Liver (tissue), 9 donors: ENCODE results near the gene FLAD1. TPM values are rescaled to one million over a fixed set of nuclear protein-coding genes. Genes with fewer than 3 reads are reported as not detected.

Experiments
- DNase-seq: peaks from one replicate; pipeline ENCODE4 v3.0.0-alpha.2; 2017; ENCODE audit warnings: low spot score
- H3K27ac ChIP-seq, 2 donors: one replicate each; pipeline ENCODE4 v1.7.0; 2013; ENCODE audit warnings: inconsistent platforms in 2 of 2, low read length in 2 of 2, control low read depth in 1 of 2, low read depth in 1 of 2, mild to moderate bottlenecking in 1 of 2
- H3K27me3 ChIP-seq, 4 donors: one replicate each; pipeline versions ENCODE4 v1.6.1 to v1.7.0; 2013; ENCODE audit warnings: low read length in 3 of 4, inconsistent platforms in 1 of 4, mild to moderate bottlenecking in 1 of 4, moderate library complexity in 1 of 4; ENCODE audit not compliant: control insufficient read depth in 4 of 4, insufficient read depth in 4 of 4
- H3K36me3 ChIP-seq, 4 donors: one replicate each; pipeline versions ENCODE4 v1.6.1 to v1.7.0; 2013; ENCODE audit warnings: low read length in 3 of 4, mild to moderate bottlenecking in 3 of 4, low read depth in 1 of 4, moderate library complexity in 1 of 4; ENCODE audit not compliant: control insufficient read depth in 4 of 4, insufficient read depth in 3 of 4
- H3K4me1 ChIP-seq, 4 donors: one replicate each; pipeline versions ENCODE4 v1.6.1 to v1.7.0; 2013; ENCODE audit warnings: low read length in 3 of 4, mild to moderate bottlenecking in 3 of 4, moderate library complexity in 1 of 4; ENCODE audit not compliant: control insufficient read depth in 4 of 4, insufficient read depth in 4 of 4
- H3K4me3 ChIP-seq, 3 donors: one replicate each; pipeline versions ENCODE4 v1.6.1 to v1.7.0; 2013; ENCODE audit warnings: low read length in 3 of 3, control low read depth in 1 of 3, low read depth in 1 of 3, mild to moderate bottlenecking in 1 of 3
- H3K9ac ChIP-seq, 2 donors: one replicate each; pipeline ENCODE4 v1.7.0; 2013; ENCODE audit warnings: low read length in 2 of 2, mild to moderate bottlenecking in 2 of 2, moderate library complexity in 2 of 2, control low read depth in 1 of 2, low read depth in 1 of 2
- H3K9me3 ChIP-seq, 4 donors: one replicate each; pipeline versions ENCODE4 v1.6.1 to v1.7.0; 2013; ENCODE audit warnings: low read length in 3 of 4; ENCODE audit not compliant: control insufficient read depth in 4 of 4
- FOXA1 ChIP-seq: IDR thresholded peaks from 2 replicates; pipeline ENCODE4 v1.6.1; 2016; ENCODE audit warnings: antibody characterized with exemption
- HNF4A ChIP-seq, 2 donors: conservative IDR thresholded peaks; 2 replicates each; pipeline ENCODE4 v1.6.1; 2016; ENCODE audit warnings: antibody characterized with exemption in 2 of 2, mild to moderate bottlenecking in 2 of 2
- JUND ChIP-seq, 2 donors: IDR thresholded peaks; 2 replicates each; pipeline ENCODE4 v1.6.1; 2016; ENCODE audit warnings: antibody characterized with exemption in 2 of 2
- NR2F2 ChIP-seq: IDR thresholded peaks from 2 replicates; pipeline ENCODE4 v1.6.1; 2016; ENCODE audit warnings: antibody characterized with exemption
- RXRA ChIP-seq, 2 donors: IDR thresholded peaks; 2 replicates each; pipeline ENCODE4 v1.6.1; 2017 to 2018; ENCODE audit warnings: antibody characterized with exemption in 2 of 2, mild to moderate bottlenecking in 1 of 2
- YY1 ChIP-seq: IDR thresholded peaks from 2 replicates; pipeline ENCODE4 v1.6.1; 2016; ENCODE audit warnings: antibody characterized with exemption, mild to moderate bottlenecking
- WGBS: extraction: QIAGEN DNeasy Blood & Tissue Kit; methylation state at CpG from one replicate; pipeline ENCODE4 v1.1.7; 2013; 5-methylcytosine and 5-hydroxymethylcytosine counted together
- polyA plus RNA-seq, 2 donors: library from polyadenylated mRNA; stranded (reverse) in 1 of 2; unstranded in 1 of 2; fragments of 200-250 nt in 1 of 2; fragments of >200 nt in 1 of 2; fragmentation: Nextera tagmentation in 1 of 2; extraction: Ambion mirVana in 1 of 2; gene quantifications; one replicate each; pipeline versions ENCODE4 v1.2.1 to v1.2.3, GENCODE V29; 2013 to 2015
- total RNA-seq, 2 donors: library from RNA; depleted of rRNA; stranded (reverse); fragments of >200 nt; gene quantifications; one replicate each; pipeline ENCODE4 v1.2.3, GENCODE V29; 2014
- TF ChIP-seq, protein P1 (sequence below): IDR thresholded peaks from 2 replicates; pipeline ENCODE4 v1.6.1; 2016; ENCODE audit warnings: antibody characterized with exemption
- TF ChIP-seq, protein P2 (sequence below): IDR thresholded peaks from 2 replicates; pipeline ENCODE4 v1.6.1; 2016; ENCODE audit warnings: antibody characterized with exemption, mild to moderate bottlenecking
- TF ChIP-seq, protein P3 (sequence below): fragments of 150-350 bp; IDR thresholded peaks from 2 replicates; pipeline ENCODE4 v1.5.1; 2017; ENCODE audit warnings: improper control_type of control experiment, low read depth, low read length; ENCODE audit not compliant: missing input control
- TF ChIP-seq, protein P4 (sequence below): IDR thresholded peaks from 2 replicates; pipeline ENCODE4 v1.6.1; 2016; ENCODE audit warnings: antibody characterized with exemption
- donor health status: healthy.
- donor health status: healthy.
- donor health status: healthy.
- donor health status: healthy.
- donor health status: healthy.

The FLAD1 gene
- total and polyA plus RNA-seq, 4 donors = 10.4 to 31.6 (median 22.5) TPM

DNA sequence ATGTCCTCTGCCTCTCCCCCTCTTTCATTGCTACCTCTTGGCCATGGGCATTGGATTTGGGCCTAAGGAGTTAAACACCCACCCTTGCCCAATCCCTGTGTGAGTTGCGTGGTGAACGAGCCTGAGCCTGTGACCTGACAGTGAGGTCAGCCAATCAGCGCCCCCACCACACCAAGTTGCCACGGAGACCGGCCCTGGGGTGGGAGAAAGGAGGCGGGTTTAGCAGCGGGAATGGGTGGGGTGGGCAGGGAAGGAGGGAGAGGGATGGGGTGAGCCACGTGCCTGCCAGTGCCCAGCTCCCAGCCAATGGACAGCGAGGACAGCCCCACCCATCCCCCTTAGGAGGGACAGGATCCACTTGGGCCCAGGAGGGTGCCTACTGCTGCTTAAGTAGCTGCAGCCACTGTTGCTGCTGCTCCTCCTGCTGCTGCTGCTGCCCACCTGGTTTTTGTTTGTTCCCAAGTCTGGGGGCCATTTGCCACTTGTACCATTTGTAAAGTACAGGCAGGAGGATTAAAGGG, 28.9 kb downstream of the FLAD1 start:
- Histone ChIP-seq H3K9ac (no peak overlapping the region), H3K27ac (peak overlapping the region in 1 of 2 donors; percentile 29), H3K4me1 (peaks cover 49 to 90% (median 67%) of the 10 kb centered on the region in 4 donors), H3K4me3 (no peak overlapping the region), H3K36me3 (peaks cover 3 to 19% (median 9%) of the 10 kb centered on the region in 4 donors), H3K9me3 (no peaks in the 10 kb centered on the region), H3K27me3 (no peaks in the 10 kb centered on the region)
- TF ChIP-seq, protein P1, sequence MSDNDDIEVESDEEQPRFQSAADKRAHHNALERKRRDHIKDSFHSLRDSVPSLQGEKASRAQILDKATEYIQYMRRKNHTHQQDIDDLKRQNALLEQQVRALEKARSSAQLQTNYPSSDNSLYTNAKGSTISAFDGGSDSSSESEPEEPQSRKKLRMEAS = no peak
- peak; percentile 29 to 42 for TF ChIP-seq RXRA (IDR thresholded peaks at IDR 0.05)
- peak; percentile 76 for DNase-seq
- WGBS = 15% methylated on average over 9 of the region's 9 CpGs

DNA sequence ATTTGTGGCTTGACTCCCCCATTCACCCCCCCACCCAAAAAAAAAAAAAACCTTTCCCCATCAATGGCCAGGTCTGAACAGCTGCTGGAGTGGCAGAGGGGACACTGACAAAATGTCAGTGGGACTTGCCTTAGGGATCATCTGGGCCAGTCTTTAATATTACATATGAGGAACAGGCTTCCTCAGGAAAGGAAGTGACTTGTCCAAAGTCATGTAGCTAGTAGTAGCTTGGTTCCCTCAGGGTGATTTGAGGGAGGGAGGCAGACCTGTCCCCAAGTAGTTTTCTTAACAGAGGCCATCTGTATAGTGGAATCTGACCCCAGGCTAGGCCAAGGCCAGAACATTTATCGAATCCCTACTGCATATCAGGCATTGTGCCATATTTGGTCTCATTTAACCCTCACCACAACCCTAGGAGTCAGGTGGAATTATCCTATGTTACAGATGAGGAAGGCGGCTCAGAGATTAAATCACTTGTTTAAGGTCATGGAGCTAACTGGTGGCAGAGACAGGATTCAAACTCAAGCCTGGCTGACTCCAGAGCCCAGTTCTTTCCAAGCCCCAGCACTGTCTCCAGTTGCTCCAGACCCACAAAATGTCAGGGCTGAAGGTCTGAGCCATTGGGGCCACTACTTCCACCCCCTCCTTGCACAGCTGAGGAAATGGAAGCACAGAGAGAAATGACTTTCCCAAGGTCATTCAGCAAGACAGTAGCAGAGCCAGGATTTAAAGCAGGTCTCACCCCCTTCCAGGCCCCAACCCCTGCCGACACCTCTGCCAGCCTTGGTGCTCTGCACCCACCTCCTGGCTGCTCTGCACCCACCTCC, 29.8 kb downstream of the FLAD1 start:
- Histone ChIP-seq H3K4me3 (no peak overlapping the region), H3K27ac (no peak overlapping the region)

More for the DNA sequence above, 29.8 kb downstream of the FLAD1 start:
- Histone ChIP-seq H3K27me3 (no peaks in the 10 kb centered on the region), H3K4me1 (peaks cover 42 to 90% (median 64%) of the 10 kb centered on the region in 4 donors), H3K36me3 (peaks cover 3 to 19% (median 9%) of the 10 kb centered on the region in 4 donors), H3K9me3 (no peaks in the 10 kb centered on the region), H3K9ac (no peak overlapping the region)
- WGBS = 63% methylated on average over 3 of the region's 3 CpGs
- no peak for TF ChIP-seq FOXA1
- no peak for TF ChIP-seq JUND (IDR thresholded peaks at IDR 0.05)
- no peak for TF ChIP-seq YY1
- TF ChIP-seq NR2F2 = no peak
- peak in 1 of 2 donors; percentile 16 for TF ChIP-seq RXRA (IDR thresholded peaks at IDR 0.05)
- TF ChIP-seq, protein P2, sequence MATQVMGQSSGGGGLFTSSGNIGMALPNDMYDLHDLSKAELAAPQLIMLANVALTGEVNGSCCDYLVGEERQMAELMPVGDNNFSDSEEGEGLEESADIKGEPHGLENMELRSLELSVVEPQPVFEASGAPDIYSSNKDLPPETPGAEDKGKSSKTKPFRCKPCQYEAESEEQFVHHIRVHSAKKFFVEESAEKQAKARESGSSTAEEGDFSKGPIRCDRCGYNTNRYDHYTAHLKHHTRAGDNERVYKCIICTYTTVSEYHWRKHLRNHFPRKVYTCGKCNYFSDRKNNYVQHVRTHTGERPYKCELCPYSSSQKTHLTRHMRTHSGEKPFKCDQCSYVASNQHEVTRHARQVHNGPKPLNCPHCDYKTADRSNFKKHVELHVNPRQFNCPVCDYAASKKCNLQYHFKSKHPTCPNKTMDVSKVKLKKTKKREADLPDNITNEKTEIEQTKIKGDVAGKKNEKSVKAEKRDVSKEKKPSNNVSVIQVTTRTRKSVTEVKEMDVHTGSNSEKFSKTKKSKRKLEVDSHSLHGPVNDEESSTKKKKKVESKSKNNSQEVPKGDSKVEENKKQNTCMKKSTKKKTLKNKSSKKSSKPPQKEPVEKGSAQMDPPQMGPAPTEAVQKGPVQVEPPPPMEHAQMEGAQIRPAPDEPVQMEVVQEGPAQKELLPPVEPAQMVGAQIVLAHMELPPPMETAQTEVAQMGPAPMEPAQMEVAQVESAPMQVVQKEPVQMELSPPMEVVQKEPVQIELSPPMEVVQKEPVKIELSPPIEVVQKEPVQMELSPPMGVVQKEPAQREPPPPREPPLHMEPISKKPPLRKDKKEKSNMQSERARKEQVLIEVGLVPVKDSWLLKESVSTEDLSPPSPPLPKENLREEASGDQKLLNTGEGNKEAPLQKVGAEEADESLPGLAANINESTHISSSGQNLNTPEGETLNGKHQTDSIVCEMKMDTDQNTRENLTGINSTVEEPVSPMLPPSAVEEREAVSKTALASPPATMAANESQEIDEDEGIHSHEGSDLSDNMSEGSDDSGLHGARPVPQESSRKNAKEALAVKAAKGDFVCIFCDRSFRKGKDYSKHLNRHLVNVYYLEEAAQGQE = no peak
- TF ChIP-seq, protein P3, sequence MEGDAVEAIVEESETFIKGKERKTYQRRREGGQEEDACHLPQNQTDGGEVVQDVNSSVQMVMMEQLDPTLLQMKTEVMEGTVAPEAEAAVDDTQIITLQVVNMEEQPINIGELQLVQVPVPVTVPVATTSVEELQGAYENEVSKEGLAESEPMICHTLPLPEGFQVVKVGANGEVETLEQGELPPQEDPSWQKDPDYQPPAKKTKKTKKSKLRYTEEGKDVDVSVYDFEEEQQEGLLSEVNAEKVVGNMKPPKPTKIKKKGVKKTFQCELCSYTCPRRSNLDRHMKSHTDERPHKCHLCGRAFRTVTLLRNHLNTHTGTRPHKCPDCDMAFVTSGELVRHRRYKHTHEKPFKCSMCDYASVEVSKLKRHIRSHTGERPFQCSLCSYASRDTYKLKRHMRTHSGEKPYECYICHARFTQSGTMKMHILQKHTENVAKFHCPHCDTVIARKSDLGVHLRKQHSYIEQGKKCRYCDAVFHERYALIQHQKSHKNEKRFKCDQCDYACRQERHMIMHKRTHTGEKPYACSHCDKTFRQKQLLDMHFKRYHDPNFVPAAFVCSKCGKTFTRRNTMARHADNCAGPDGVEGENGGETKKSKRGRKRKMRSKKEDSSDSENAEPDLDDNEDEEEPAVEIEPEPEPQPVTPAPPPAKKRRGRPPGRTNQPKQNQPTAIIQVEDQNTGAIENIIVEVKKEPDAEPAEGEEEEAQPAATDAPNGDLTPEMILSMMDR = no peak
- TF ChIP-seq, protein P4, sequence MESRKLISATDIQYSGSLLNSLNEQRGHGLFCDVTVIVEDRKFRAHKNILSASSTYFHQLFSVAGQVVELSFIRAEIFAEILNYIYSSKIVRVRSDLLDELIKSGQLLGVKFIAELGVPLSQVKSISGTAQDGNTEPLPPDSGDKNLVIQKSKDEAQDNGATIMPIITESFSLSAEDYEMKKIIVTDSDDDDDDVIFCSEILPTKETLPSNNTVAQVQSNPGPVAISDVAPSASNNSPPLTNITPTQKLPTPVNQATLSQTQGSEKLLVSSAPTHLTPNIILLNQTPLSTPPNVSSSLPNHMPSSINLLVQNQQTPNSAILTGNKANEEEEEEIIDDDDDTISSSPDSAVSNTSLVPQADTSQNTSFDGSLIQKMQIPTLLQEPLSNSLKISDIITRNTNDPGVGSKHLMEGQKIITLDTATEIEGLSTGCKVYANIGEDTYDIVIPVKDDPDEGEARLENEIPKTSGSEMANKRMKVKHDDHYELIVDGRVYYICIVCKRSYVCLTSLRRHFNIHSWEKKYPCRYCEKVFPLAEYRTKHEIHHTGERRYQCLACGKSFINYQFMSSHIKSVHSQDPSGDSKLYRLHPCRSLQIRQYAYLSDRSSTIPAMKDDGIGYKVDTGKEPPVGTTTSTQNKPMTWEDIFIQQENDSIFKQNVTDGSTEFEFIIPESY = no peak
- peak in 1 of 2 donors; percentile 30 for TF ChIP-seq HNF4A (conservative IDR thresholded peaks at IDR 0.05)
- no peak for DNase-seq
